DMS79 treated with DMSO at 0.1 percent for 48 hours (cell line): ENCODE results near the gene C5orf47.

Experiments used
- DNase-seq: peaks from one replicate; lab custom pipeline; 2025; lab: John Stamatoyannopoulos, UW

The C5orf47 gene

GRCh38 chr5:173970878-173971650 lies 17.9 kb upstream of the C5orf47 start:
- DNase-seq, result no peak

GRCh38 chr5:173971681-173972345 lies 17.2 kb upstream of the C5orf47 start:
- no peak for DNase-seq

GRCh38 chr5:173972607-173972924 lies 16.4 kb upstream of the C5orf47 start:
- DNase-seq, result no peak

GRCh38 chr5:173972925-173973615 lies 15.9 kb upstream of the C5orf47 start:
- peak; percentile 52 for DNase-seq

GRCh38 chr5:173973616-173973969 lies 15.4 kb upstream of the C5orf47 start:
- peak; percentile 41 for DNase-seq

GRCh38 chr5:173974688-173975239 lies 14.2 kb upstream of the C5orf47 start:
- no peak for DNase-seq

- no peak for DNase-seq
These were observed 7.7 kb upstream of the C5orf47 start for GRCh38 chr5:173981185-173981761.

- no peak for DNase-seq
These were observed 4.8 kb upstream of the C5orf47 start for GRCh38 chr5:173984218-173984617.

- no peak for DNase-seq
These were observed 587 bp downstream of the C5orf47 start for GRCh38 chr5:173989432-173990082.

- DNase-seq, result no peak
These were observed 8.4 kb downstream of the C5orf47 start for GRCh38 chr5:173997331-173997730.

- no peak for DNase-seq
These were observed 9.6 kb downstream of the C5orf47 start for GRCh38 chr5:173998531-173998930.

GRCh38 chr5:174000076-174000475 lies 11.1 kb downstream of the C5orf47 start:
- DNase-seq, result no peak

GRCh38 chr5:174003795-174004194 lies 14.8 kb downstream of the C5orf47 start:
- DNase-seq, result no peak

GRCh38 chr5:174008922-174009321 lies 20.0 kb downstream of the C5orf47 start:
- DNase-seq, result no peak

- no peak for DNase-seq
These were observed 21.4 kb downstream of the C5orf47 start for GRCh38 chr5:174010365-174010764.

- no peak for DNase-seq
These were observed 22.5 kb downstream of the C5orf47 start for GRCh38 chr5:174011441-174011840.

GRCh38 chr5:174020069-174020927 lies 31.3 kb downstream of the C5orf47 start:
- DNase-seq, result peak; percentile 19

- DNase-seq, result no peak
These were observed 31.9 kb downstream of the C5orf47 start for GRCh38 chr5:174020928-174021304.

- no peak for DNase-seq
These were observed 33.6 kb downstream of the C5orf47 start for GRCh38 chr5:174022384-174023095.

GRCh38 chr5:174030286-174030685 lies 41.3 kb downstream of the C5orf47 start:
- DNase-seq, result no peak
